ENCODE data around the gene PREP.
"Not testable (repeated sequence)": the region's sequence is repeated elsewhere in the genome, so short reads cannot be mapped to it uniquely, and the experiment has no call there.

Gene PREP

GRCh38 chr6:105269390-105269789, 133.5 kb downstream of the PREP start:
- DNase-seq (ENCODE audit: low spot score) = no peak

- DNase-seq (ENCODE audit: low spot score) = no peak
These were observed 138.9 kb downstream of the PREP start for GRCh38 chr6:105263685-105264610.

GRCh38 chr6:105259913-105260889, 142.7 kb downstream of the PREP start:
- DNase-seq (ENCODE audit: low spot score) = no peak

DNA sequence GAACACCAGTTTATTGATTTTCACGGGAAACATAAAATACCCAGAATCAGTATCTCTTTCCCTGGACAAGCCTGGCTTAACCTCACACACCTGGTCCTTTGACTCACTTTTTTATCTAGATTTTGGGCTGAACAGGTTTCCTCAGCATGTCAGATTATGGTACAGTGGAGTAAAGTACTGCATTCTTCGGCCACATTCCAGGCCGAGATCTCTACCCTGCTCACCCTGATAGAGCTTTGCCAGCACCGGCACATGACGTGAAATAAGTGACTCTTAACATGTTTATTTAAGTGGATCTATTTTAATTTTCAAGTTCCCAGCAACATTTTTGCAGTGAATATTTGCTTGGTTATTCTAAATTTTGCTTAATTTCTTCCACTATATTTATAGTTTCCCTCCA, 144.1 kb downstream of the PREP start:
- no peak for DNase-seq (ENCODE audit: low spot score)

- DNase-seq (ENCODE audit: low spot score) = no peak
These were observed 145.5 kb downstream of the PREP start for GRCh38 chr6:105257340-105257739.

DNA sequence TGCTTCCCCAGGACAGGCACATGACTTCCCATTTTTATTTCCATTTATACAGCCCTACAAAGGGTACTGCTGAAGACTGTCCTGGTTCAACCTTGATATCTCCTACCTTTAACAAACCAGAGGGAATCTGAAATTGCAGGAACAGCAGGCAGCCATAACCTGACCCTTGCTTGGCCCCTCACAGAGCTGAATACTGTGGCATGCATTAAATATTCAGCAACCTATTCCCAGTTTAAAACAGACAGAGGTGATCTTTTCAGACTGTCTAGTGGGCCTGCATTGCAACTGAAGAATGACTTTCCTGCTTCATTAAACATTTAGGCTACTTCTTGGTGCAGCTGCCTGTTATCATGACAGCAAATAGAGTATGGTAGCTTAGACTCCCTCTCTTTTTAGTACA, 146.3 kb downstream of the PREP start:
- DNase-seq (ENCODE audit: low spot score) = no peak

- no peak for DNase-seq (ENCODE audit: low spot score)
These were observed 149.1 kb downstream of the PREP start for GRCh38 chr6:105253787-105254186.

- no peak for DNase-seq (ENCODE audit: low spot score)
These were observed 151.2 kb downstream of the PREP start for GRCh38 chr6:105251689-105252088.

DNA sequence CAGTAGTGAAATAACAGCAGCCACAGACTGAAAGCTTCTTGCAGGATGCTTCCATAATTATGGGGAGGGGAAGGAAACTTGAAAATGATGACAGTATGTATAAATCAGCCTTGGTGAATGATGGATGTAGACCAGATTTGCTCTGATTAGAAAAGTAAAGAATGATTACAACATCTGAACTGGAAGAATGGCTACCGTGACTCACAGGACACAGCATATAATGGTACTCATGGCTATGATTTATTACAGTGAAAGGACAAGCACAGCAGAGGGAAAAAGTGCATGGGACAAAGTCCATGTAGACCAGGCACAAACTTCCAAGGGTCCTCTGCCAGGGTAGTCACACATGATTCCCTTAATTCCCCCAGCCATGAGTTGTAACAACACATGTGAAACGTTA, 152.3 kb downstream of the PREP start:
- DNase-seq (ENCODE audit: low spot score) = no peak

DNA sequence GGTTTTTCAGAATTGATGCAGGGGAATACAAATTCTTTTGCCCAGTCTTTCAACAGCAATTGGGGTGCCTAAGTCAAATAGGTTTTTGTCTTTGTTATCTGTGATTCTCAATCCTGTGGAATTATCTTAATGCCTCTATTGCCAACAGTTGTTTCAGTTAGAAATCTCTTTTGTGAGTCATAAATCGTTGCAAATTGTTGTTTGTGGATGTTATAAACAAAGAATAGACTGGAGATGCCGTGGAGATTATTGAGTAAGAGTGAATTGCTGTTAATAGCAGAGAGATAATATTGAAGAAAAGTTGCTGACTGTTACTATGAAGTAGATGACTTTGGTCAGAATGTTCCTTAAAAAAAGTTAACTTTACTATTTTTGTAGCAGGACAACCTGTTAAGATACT, 159.4 kb downstream of the PREP start:
- no peak for DNase-seq (ENCODE audit: low spot score)

- DNase-seq (ENCODE audit: low spot score) = no peak
These were observed 167.7 kb downstream of the PREP start for GRCh38 chr6:105235155-105235554.

- not testable (repeated sequence) for DNase-seq (ENCODE audit: low spot score)
These were observed 171.1 kb downstream of the PREP start for GRCh38 chr6:105231771-105232170.

All from HuH-7.5 (cell line).